ENCODE results near the gene RSPH1.

Gene RSPH1

GRCh38 chr21:42512346-42513034 lies 16.5 kb upstream of the RSPH1 start:
- no peak for DNase-seq

- DNase-seq, result no peak
Measured at GRCh38 chr21:42509244-42509643, 13.2 kb upstream of the RSPH1 start.

GRCh38 chr21:42508371-42508770 lies 12.3 kb upstream of the RSPH1 start:
- no peak for DNase-seq

- DNase-seq, result no peak
Measured at GRCh38 chr21:42507418-42507817, 11.4 kb upstream of the RSPH1 start.

- no peak for DNase-seq
Measured at GRCh38 chr21:42505090-42505726, 9.2 kb upstream of the RSPH1 start.

- DNase-seq, result no peak
Measured at GRCh38 chr21:42503711-42504110, 7.7 kb upstream of the RSPH1 start.

- no peak for DNase-seq
Measured at GRCh38 chr21:42500736-42501135, 4.7 kb upstream of the RSPH1 start.

GRCh38 chr21:42500225-42500624 lies 4.2 kb upstream of the RSPH1 start:
- DNase-seq, result no peak

GRCh38 chr21:42499444-42500112 lies 3.6 kb upstream of the RSPH1 start:
- DNase-seq, result no peak

GRCh38 chr21:42498012-42498411 lies 2.0 kb upstream of the RSPH1 start:
- no peak for DNase-seq

GRCh38 chr21:42496839-42497202 lies 797 bp upstream of the RSPH1 start:
- no peak for DNase-seq

GRCh38 chr21:42495765-42496119 lies 282 bp downstream of the RSPH1 start:
- no peak for DNase-seq

GRCh38 chr21:42495027-42495426 lies 997 bp downstream of the RSPH1 start:
- DNase-seq, result no peak

- DNase-seq, result no peak
Measured at GRCh38 chr21:42493109-42494060, 2.6 kb downstream of the RSPH1 start.

GRCh38 chr21:42492201-42492600 lies 3.8 kb downstream of the RSPH1 start:
- DNase-seq, result no peak

- no peak for DNase-seq
Measured at GRCh38 chr21:42491328-42491727, 4.7 kb downstream of the RSPH1 start.

GRCh38 chr21:42490720-42491119 lies 5.3 kb downstream of the RSPH1 start:
- no peak for DNase-seq

GRCh38 chr21:42489991-42490390 lies 6.0 kb downstream of the RSPH1 start:
- no peak for DNase-seq

- DNase-seq, result no peak
Measured at GRCh38 chr21:42489006-42489563, 6.9 kb downstream of the RSPH1 start.

GRCh38 chr21:42486531-42486930 lies 9.5 kb downstream of the RSPH1 start:
- no peak for DNase-seq

- no peak for DNase-seq
Measured at GRCh38 chr21:42486072-42486471, 10.0 kb downstream of the RSPH1 start.

- no peak for DNase-seq
Measured at GRCh38 chr21:42484966-42485365, 11.1 kb downstream of the RSPH1 start.

GRCh38 chr21:42481169-42481568 lies 14.9 kb downstream of the RSPH1 start:
- no peak for DNase-seq
